PC-3 (cell line): ENCODE results near the gene TIMM17B.

Source experiments
- CTCF ChIP-seq: fragments of 300-600 bp; sonication (generic); conservative IDR thresholded peaks from 2 replicates; pipeline ENCODE4 v1.5.1; 2017; ENCODE audit warnings: antibody characterized with exemption, low read depth, mild to moderate bottlenecking, low read length
- EZH2 ChIP-seq: fragments of 300-600 bp; sonication (generic); IDR thresholded peaks from one replicate; pipeline ENCODE4 v1.6.1; 2017; ENCODE audit warnings: antibody characterized with exemption, mild to moderate bottlenecking, low read length; ENCODE audit not compliant: unreplicated experiment

DNA sequence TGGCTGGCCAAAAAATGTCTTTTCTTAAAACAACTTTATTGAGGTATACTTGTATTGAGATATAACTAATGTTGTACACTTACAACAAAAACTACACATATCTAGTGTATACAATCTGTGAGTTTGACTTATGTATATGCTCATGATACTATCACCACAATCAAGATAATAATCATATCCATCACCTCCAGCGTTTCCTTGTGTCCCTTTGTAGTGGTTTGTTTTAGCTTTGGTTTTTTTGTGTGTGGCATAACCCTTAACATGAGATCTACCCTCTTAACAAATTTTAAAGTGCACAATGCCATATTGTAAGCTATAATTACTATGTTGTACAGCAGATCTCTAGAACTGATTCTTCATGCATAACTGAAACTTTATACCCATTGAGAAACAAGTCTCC, 48.7 kb downstream of the TIMM17B start:
- TF ChIP-seq CTCF (no peak), EZH2 (no peak)
